HEK293 (cell line): ENCODE measurements around the gene SLC6A3.

Experiments used
- CTCF ChIA-PET: fragments of 350-600 bp; formaldehyde crosslinking; extraction: SDS; loops from one replicate; lab custom pipeline; 2021; ENCODE audit warnings: antibody characterized with exemption; lab: Yijun Ruan, JAX
- POLR2A ChIA-PET: fragments of 300-600 bp; formaldehyde crosslinking; extraction: SDS; loops from one replicate; lab custom pipeline; 2020; ENCODE audit warnings: antibody characterized with exemption, inconsistent platforms; lab: Yijun Ruan, JAX
- H3K27ac ChIP-seq: fragments of 200-500 bp; sonication (Bioruptor generic); 2 replicates; pipeline ENCODE4 v1.5.1; 2014; ENCODE audit warnings: low read depth, low read length, control low read depth, inconsistent platforms; ENCODE audit errors: extremely low read depth
- H3K36me3 ChIP-seq, 2 experiments: fragments of 200-500 bp in 1 of 2; sonication (Bioruptor generic) in 1 of 2; 1 replicate in 1 of 2; 2 replicates in 1 of 2; pipeline ENCODE4 v1.5.1; 2014 to 2017; ENCODE audit warnings: inconsistent platforms in 2 of 2, low read length in 2 of 2; ENCODE audit not compliant: control insufficient read depth in 2 of 2, insufficient read depth in 1 of 2
- H3K4me1 ChIP-seq: fragments of 200-500 bp; sonication (Bioruptor generic); 2 replicates; pipeline ENCODE4 v1.5.1; 2014; ENCODE audit warnings: mild to moderate bottlenecking, low read length, inconsistent platforms; ENCODE audit not compliant: control insufficient read depth, insufficient read depth
- H3K4me3 ChIP-seq: 2 replicates; pipeline ENCODE4 v1.5.1; 2011; ENCODE audit warnings: low read depth, mild to moderate bottlenecking, control low read depth, low read length, moderate library complexity
- H3K9me3 ChIP-seq: fragments of 200-500 bp; sonication (Bioruptor generic); 2 replicates; pipeline ENCODE4 v1.5.1; 2014; ENCODE audit warnings: low read depth, low read length, inconsistent platforms; ENCODE audit not compliant: control insufficient read depth, insufficient read depth
- CTCF ChIP-seq: fragments of 450-650 bp; formaldehyde crosslinking; IDR thresholded peaks from 2 replicates; pipeline ENCODE4 v1.5.1; 2016; ENCODE audit warnings: missing biosample characterization, missing genetic modification characterization
- EGR2 ChIP-seq: fragments of 450-650 bp; formaldehyde crosslinking; IDR thresholded peaks from 2 replicates; pipeline ENCODE4 v1.5.1; 2016; ENCODE audit warnings: low read depth, missing biosample characterization, missing genetic modification characterization
- GLIS2 ChIP-seq: fragments of 450-650 bp; formaldehyde crosslinking; IDR thresholded peaks from 2 replicates; pipeline ENCODE4 v1.5.1; 2016; ENCODE audit warnings: missing biosample characterization, missing genetic modification characterization
- SCRT2 ChIP-seq: fragments of 450-650 bp; formaldehyde crosslinking; IDR thresholded peaks from 2 replicates; pipeline ENCODE4 v1.5.1; 2016; ENCODE audit warnings: missing biosample characterization, missing genetic modification characterization
- SP2 ChIP-seq: fragments of 450-650 bp; formaldehyde crosslinking; IDR thresholded peaks from 2 replicates; pipeline ENCODE4 v1.5.1; 2016; ENCODE audit warnings: missing biosample characterization, missing genetic modification characterization
- ZBTB17 ChIP-seq: fragments of 450-650 bp; formaldehyde crosslinking; IDR thresholded peaks from 2 replicates; pipeline ENCODE4 v1.5.1; 2016; ENCODE audit warnings: missing biosample characterization, missing genetic modification characterization
- ZBTB20 ChIP-seq: fragments of 450-650 bp; formaldehyde crosslinking; IDR thresholded peaks from 2 replicates; pipeline ENCODE4 v1.5.1; 2016; ENCODE audit warnings: missing biosample characterization, missing genetic modification characterization
- ZBTB26 ChIP-seq: fragments of 450-650 bp; formaldehyde crosslinking; optimal IDR thresholded peaks from 2 replicates; pipeline ENCODE3; 2016; ENCODE audit warnings: missing biosample characterization, mild to moderate bottlenecking, missing genetic modification characterization
- ZBTB44 ChIP-seq: fragments of 450-650 bp; IDR thresholded peaks from 2 replicates; pipeline ENCODE4 v1.5.1; 2018; ENCODE audit warnings: missing biosample characterization, mild to moderate bottlenecking, missing genetic modification characterization
- ZBTB8A ChIP-seq: fragments of 450-650 bp; formaldehyde crosslinking; IDR thresholded peaks from 2 replicates; pipeline ENCODE4 v1.5.1; 2016; ENCODE audit warnings: missing biosample characterization, missing genetic modification characterization
- ZFHX2 ChIP-seq: fragments of 450-650 bp; formaldehyde crosslinking; conservative IDR thresholded peaks from 2 replicates; pipeline ENCODE4 v1.5.1; 2016; ENCODE audit warnings: missing biosample characterization, missing genetic modification characterization
- ZFP69B ChIP-seq: fragments of 450-650 bp; formaldehyde crosslinking; IDR thresholded peaks from 2 replicates; pipeline ENCODE4 v1.5.1; 2016; ENCODE audit warnings: missing biosample characterization, missing genetic modification characterization
- ZNF239 ChIP-seq: fragments of 450-650 bp; formaldehyde crosslinking; IDR thresholded peaks from 2 replicates; pipeline ENCODE4 v1.5.1; 2016; ENCODE audit warnings: missing biosample characterization, missing genetic modification characterization
- ZNF335 ChIP-seq: fragments of 450-650 bp; formaldehyde crosslinking; conservative IDR thresholded peaks from 2 replicates; pipeline ENCODE4 v1.5.1; 2016; ENCODE audit warnings: missing biosample characterization, missing genetic modification characterization
- ZNF449 ChIP-seq: fragments of 450-650 bp; formaldehyde crosslinking; IDR thresholded peaks from 2 replicates; pipeline ENCODE4 v1.5.1; 2017; ENCODE audit warnings: missing biosample characterization, mild to moderate bottlenecking, missing genetic modification characterization, moderate library complexity
- ZNF544 ChIP-seq: fragments of 450-650 bp; formaldehyde crosslinking; IDR thresholded peaks from 2 replicates; pipeline ENCODE4 v1.5.0; 2017; ENCODE audit warnings: missing biosample characterization, missing genetic modification characterization
- ZNF548 ChIP-seq: fragments of 450-650 bp; formaldehyde crosslinking; IDR thresholded peaks from 2 replicates; pipeline ENCODE4 v1.5.1; 2016; ENCODE audit warnings: missing biosample characterization, missing genetic modification characterization
- ZNF692 ChIP-seq: fragments of 450-650 bp; formaldehyde crosslinking; IDR thresholded peaks from 2 replicates; pipeline ENCODE4 v1.5.1; 2016; ENCODE audit warnings: missing biosample characterization, missing genetic modification characterization
- ZSCAN30 ChIP-seq: fragments of 450-650 bp; IDR thresholded peaks from 2 replicates; pipeline ENCODE4 v1.5.1; 2018; ENCODE audit warnings: missing biosample characterization, mild to moderate bottlenecking, missing genetic modification characterization, moderate library complexity

The SLC6A3 gene

GRCh38 chr5:1380011-1380817, 65.0 kb downstream of the SLC6A3 start:
- Histone ChIP-seq H3K4me3 (no peak overlapping the region), H3K27ac (0 out of 2 replicates have a peak overlapping the region, but pooled peaks have one; percentile 9), H3K4me1 (peaks cover 3% of the 10 kb centered on the region; the same call in 1 of the 2 replicates), H3K9me3 (no peaks in the 10 kb centered on the region), H3K36me3 (no peaks in the 10 kb centered on the region)
- POLR2A ChIA-PET: interaction anchor here (1.1 kb wide), 1 partner anchor 52 kb away, joined by 4 read pairs; no protein-coding TSS in a partner anchor
- peak; percentile 49; the same call in 1 of the 2 replicates for TF ChIP-seq ZNF449 (tag by site-specific recombination)
- TF ChIP-seq SCRT2 (tag by site-specific recombination): peak; percentile 90
- TF ChIP-seq ZBTB26 (tag by site-specific recombination): peak; percentile 44
- TF ChIP-seq ZFP69B (tag by site-specific recombination): peak; percentile 90
- TF ChIP-seq ZBTB8A (tag by site-specific recombination): peak; percentile 62
- TF ChIP-seq ZBTB20 (tag by site-specific recombination): 0 out of 2 replicates have a peak, but pooled peaks have one; percentile 38
- no peak for TF ChIP-seq ZBTB44 (tag by site-specific recombination)
- TF ChIP-seq ZNF692: peak; percentile 96
- peak; percentile 38 for TF ChIP-seq SP2 (tag by site-specific recombination)
- no peak for TF ChIP-seq ZNF239 (tag by site-specific recombination)
- no peak for TF ChIP-seq ZNF548 (tag by site-specific recombination)
- TF ChIP-seq ZFHX2 (tag by site-specific recombination): peak; percentile 87
- peak; percentile 37; the same call in 1 of the 2 replicates for TF ChIP-seq ZSCAN30 (tag by site-specific recombination)
- TF ChIP-seq ZNF335 (tag by site-specific recombination): peak; percentile 92
- peak; percentile 70 for TF ChIP-seq CTCF (tag by site-specific recombination)
- TF ChIP-seq GLIS2 (tag by site-specific recombination): peak; percentile 43; the same call in 1 of the 2 replicates
- TF ChIP-seq EGR2: peak; percentile 30
- TF ChIP-seq ZNF544 (tag by site-specific recombination): no peak
- no peak for TF ChIP-seq ZBTB17 (tag by site-specific recombination)
- CTCF ChIA-PET: interaction anchor here (0.6 to 3.5 kb wide), 39 partner anchors 8 to 1276 kb away, joined by 3 to 22 read pairs (median 4); partner anchors contain the start of gene CLPTM1L
